Activated CD4-positive, alpha-beta memory T cell treated with anti-CD3 and anti-CD28 coated beads, Interleukin-2, amount 10 ng/mL, durations not matched to agents 7 days and 5 days (primary cell): Measurements from ENCODE around the gene PSMB3. TPM values are rescaled to one million over a fixed set of nuclear protein-coding genes. Genes with fewer than 3 reads are reported as not detected.

Experiments used
- CTCF ChIA-PET: fragments of 350-600 bp; sonication (Branson Sonifier 250); formaldehyde crosslinking; loops from one replicate; lab custom pipeline; 2021; ENCODE audit warnings: antibody characterized with exemption, inconsistent platforms; lab: Charles Lee
- POLR2A ChIA-PET: fragments of 350-600 bp; sonication (Branson Sonifier 250); formaldehyde crosslinking; loops from one replicate; lab custom pipeline; 2021; ENCODE audit warnings: antibody characterized with exemption; lab: Charles Lee
- DNase-seq: peaks from one replicate; pipeline ENCODE4 v3.0.0-alpha.2; 2020
- H3K27ac Mint-ChIP-seq: one replicate; pipeline ENCODE4 v1.8.0; 2021; ENCODE audit warnings: mild to moderate bottlenecking, mixed read lengths
- H3K27me3 Mint-ChIP-seq: one replicate; pipeline ENCODE4 v1.8.0; 2021; ENCODE audit warnings: mixed read lengths
- H3K36me3 Mint-ChIP-seq: one replicate; pipeline ENCODE4 v1.8.0; 2021; ENCODE audit warnings: low read depth, mixed read lengths
- H3K4me1 Mint-ChIP-seq: one replicate; pipeline ENCODE4 v1.8.0; 2021; ENCODE audit warnings: mixed read lengths
- H3K4me3 Mint-ChIP-seq: one replicate; pipeline ENCODE4 v1.8.0; 2021; ENCODE audit warnings: mild to moderate bottlenecking, mixed read lengths
- H3K9me3 Mint-ChIP-seq: one replicate; pipeline ENCODE4 v1.8.0; 2021; ENCODE audit warnings: mixed read lengths
- total RNA-seq, 2 experiments: library from RNA; stranded (reverse); gene quantifications; one replicate each; pipeline ENCODE4 v1.2.3, GENCODE V29; 2021

The PSMB3 gene
- total RNA-seq, 2 experiments from 2014 or later, result 241 to 242 TPM

DNA sequence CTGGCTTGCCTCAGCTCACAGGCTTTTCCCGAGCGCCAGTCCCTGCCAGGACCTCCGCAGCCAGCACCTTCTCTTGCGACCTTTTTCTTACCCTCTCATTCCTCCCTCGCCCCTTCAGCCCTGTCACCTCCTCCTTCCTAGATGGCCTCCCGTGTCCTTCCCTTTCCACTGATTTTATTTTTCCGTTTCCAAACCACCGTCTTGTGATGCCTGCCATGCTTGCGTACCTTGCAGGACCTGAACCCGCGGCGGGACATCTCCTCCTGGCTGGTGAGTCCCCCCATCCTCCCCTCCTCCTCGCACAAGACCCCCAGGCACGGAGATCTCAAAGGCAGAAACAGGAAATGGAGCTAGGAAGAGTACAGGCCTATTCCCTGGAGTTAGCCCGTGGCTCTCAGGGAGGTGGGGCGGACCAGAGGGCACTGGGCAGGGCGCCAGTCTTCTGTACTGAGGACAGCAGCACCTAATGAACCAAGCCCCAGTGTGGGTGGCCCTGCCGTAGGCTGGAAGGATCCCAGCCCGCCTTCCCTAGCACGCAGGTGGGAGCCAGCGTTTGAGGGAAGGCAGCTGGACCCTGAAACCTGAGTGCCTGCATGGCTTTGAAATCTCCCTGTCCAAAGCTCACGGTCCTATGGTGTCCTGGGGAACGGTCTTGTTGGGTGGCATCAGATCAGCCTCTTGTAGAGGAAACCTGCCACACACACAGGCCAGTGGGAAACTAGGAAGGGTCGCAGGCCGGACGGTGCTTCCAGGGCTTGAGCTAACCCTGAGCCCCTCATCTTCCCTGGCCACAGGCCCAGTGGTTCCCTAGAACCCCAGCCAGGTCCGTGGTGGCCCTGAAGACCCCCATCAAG lies 21.8 kb upstream of the PSMB3 start:
- ChIA-PET CTCF (interaction anchor here (0.6 to 2.6 kb wide), 7 partner anchors 12 to 173 kb away, joined by 3 to 18 read pairs (median 3); no protein-coding TSS in a partner anchor), POLR2A (interaction anchor here (0.6 to 4.8 kb wide), 13 partner anchors 8 to 172 kb away, joined by 3 to 52 read pairs (median 5); partner anchors contain the start of genes EPOP, MLLT6, PSMB3 and RPL23)
- Mint-ChIP-seq H3K27me3 (no peaks in the 10 kb centered on the region), H3K9me3 (no peaks in the 10 kb centered on the region), H3K27ac (peak overlapping the region; percentile 92), H3K4me1 (peaks cover 78% of the 10 kb centered on the region), H3K36me3 (peaks cover 38% of the 10 kb centered on the region), H3K4me3 (peak overlapping the region; percentile 99)
- DNase-seq, result no peak

DNA sequence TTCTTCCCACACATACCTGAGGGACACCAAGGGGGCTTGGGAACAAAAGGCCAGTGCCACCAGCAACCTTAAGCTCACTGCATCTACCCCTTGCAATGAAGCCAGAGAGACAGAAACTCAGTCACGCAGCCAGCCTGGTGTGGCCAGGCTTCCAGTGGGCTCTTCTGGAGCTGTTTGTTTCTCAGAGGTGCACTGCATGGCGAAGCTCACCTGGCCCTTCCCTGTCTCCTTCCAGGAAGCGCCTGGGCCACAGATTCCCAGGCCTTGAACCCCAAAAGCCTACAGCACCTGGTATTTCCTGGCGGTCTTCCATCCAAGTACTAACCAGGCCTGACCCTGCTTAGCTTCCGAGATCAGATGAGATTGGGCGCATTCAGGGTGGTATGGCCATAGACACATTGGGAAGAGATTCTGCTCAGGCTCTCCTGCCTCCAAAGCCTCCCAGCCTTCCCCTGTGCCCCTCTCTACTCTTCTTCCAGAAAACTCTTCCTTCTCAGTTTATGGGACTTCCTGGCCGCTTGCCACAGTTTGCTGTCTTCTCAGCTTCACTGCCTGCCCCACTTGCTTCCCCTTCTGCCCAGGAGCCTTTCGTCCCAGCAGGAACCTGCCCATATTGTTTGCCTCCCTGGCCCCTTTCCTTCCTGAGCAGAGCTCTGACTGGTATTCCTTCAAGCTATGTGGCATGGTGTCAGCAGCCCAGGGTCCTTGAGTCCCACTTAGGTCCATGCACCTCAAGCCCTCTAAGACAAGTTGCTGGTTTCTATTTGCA lies 20.8 kb upstream of the PSMB3 start:
- ChIA-PET CTCF (interaction anchor here (0.6 to 2.6 kb wide), 6 partner anchors 11 to 174 kb away, joined by 3 to 18 read pairs (median 4); no protein-coding TSS in a partner anchor), POLR2A (interaction anchor here (0.8 to 4.8 kb wide), 12 partner anchors 9 to 173 kb away, joined by 3 to 52 read pairs (median 6); partner anchors contain the start of genes EPOP, MLLT6 and RPL23)
- H3K36me3 Mint-ChIP-seq, result peaks cover 34% of the 10 kb centered on the region
- peak overlapping the region; percentile 73 for H3K27ac Mint-ChIP-seq
- peaks cover 72% of the 10 kb centered on the region for H3K4me1 Mint-ChIP-seq
- no peaks in the 10 kb centered on the region for H3K9me3 Mint-ChIP-seq
- no peaks in the 10 kb centered on the region for H3K27me3 Mint-ChIP-seq
- DNase-seq, result no peak
- H3K4me3 Mint-ChIP-seq, result peak overlapping the region; percentile 99

DNA sequence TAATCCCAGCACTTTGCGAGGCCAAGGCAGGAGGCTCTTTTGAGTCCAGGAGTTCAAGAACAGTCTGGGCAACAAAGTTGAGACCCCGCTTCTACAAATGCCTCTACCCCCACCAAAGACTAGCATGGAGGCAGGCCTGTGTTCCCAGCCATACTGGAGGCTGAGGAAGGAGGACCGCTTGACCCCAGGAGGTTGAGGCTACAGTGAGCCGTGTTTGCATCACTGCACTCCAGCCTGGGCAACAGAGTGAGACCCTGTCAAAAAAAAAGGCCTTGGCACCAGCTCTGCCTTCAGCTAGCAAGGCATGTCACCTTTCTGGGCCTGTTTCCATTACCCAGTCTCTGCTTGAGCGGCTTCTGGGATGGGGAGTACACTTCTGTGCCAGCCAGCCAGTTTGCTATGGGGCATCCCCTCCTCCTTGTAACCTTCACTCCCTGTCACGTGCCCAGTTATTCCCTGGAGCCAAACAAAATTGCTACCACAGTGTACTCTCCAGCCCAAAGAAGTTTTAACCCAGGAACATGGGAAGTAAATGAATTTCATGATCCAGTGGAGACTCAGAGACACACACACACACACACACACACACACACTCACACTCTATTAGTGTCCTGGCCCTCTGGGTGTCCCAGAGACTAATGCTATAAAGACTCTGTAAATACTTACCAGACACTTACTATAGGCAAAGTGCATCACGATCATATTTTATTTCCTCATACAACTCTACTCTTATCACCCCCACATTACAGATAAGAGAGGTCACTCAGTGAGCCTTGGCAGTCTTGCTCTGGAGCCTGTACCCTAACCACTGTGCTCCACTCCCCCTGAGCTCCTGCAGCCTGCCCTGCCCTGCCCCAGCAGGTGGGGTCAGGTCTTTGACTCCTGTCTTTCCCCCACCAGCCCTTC lies 19.9 kb upstream of the PSMB3 start:
- POLR2A ChIA-PET, result interaction anchor here (1.1 to 4.8 kb wide), 7 partner anchors 13 to 173 kb away, joined by 3 to 52 read pairs (median 10); partner anchors contain the start of genes EPOP, MLLT6 and RPL23
- Mint-ChIP-seq H3K9me3 (no peaks in the 10 kb centered on the region), H3K4me1 (peaks cover 63% of the 10 kb centered on the region), H3K27me3 (no peaks in the 10 kb centered on the region), H3K27ac (peak overlapping the region; percentile 73), H3K4me3 (peak overlapping the region; percentile 99), H3K36me3 (peaks cover 32% of the 10 kb centered on the region)
- CTCF ChIA-PET, result interaction anchor here (1.8 to 2.6 kb wide), 3 partner anchors 26 to 175 kb away, joined by 5 to 18 read pairs (median 9); no protein-coding TSS in a partner anchor
- DNase-seq, result no peak

DNA sequence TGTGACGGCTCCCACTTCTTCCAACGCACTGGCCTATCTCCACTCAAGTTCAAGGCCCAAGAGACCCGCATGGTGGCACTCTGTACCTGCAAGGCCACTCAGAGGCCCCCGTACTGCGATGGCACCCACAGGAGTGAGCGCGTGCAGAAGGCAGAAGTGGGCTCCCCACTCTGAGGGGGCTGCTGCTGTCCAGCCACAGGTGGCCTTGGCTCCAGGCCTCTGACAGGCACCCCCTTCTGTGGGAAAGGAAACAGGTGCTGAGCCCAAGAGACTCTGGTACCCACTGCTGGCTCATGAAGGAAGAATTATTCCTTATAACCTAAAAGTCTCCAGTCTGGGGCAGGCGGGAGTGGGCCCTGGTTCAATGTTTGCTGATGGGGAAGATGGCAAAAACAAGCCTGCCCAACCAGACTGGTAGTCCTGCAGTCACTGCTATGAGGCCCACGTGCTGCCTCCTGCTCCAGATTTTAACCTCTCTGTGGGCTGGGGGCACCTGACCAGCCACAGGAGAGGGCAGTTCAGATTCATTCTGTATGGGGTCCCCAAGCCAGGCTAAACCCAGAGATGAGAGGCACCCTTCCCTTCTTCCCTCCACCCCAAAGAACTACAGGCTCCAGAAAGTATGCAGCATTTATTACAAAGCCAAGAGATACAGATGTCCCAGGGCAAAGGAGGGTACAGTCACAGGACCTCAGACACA lies 19.1 kb upstream of the PSMB3 start:
- H3K27ac Mint-ChIP-seq, result peak overlapping the region; percentile 63
- CTCF ChIA-PET, result interaction anchor here (2.5 to 4.8 kb wide), 2 partner anchors 27 to 57 kb away, joined by 17 to 86 read pairs; partner anchors contain the start of gene EPOP
- no peak for DNase-seq
- peaks cover 24% of the 10 kb centered on the region for H3K36me3 Mint-ChIP-seq
- H3K27me3 Mint-ChIP-seq, result no peaks in the 10 kb centered on the region
- no peaks in the 10 kb centered on the region for H3K9me3 Mint-ChIP-seq
- POLR2A ChIA-PET, result interaction anchor here (3.4 kb wide), 1 partner anchor 58 kb away, joined by 15 read pairs; the partner anchor contains the start of gene EPOP
- H3K4me3 Mint-ChIP-seq, result peak overlapping the region; percentile 11
- peaks cover 55% of the 10 kb centered on the region for H3K4me1 Mint-ChIP-seq

DNA sequence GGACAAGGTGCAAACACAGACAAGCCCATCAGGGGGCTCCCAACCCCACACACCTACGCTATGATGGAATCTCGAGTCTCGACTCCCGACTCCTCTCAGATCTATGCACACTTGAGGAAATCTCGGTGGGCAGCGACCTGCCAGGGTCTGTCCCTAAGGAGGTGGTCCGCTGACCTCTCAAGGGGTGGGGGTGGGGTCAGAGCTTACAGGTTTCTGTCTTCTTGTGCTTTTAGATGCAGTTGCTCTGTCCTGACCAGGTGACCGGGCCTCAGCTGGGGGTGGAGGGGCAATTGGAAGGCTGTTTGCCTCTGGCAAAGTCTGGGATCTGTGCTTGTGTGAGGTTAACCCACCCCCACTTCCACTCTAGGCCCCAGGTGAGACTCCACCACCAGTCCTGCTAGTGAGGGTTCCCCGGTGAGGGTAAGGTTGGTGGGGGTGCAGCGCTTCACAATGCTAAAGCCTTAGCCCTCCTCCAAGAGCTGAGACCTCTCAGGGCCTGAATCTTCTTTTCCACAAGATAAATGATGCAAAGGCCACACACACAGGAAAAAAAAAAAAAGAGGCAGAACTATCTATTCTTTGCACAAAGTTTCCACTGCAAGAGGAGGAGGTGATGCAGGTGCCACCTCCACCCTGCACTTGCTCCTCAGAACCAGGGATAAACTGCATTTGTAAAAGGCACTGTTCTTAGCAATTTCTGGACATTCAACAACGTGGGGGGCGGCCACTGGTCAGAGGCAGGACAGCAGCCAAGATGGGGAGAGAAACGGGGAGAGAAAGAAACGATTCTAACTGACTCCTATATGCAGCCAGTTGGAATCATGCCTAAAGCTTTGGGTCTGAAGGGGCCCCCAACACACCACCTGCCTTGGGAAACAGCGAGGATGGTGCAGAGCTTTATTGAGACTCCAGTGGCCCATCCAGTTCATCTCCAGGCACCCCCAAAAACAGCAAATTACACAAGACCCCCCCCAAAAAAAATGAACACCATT lies 18.3 kb upstream of the PSMB3 start:
- Mint-ChIP-seq H3K4me3 (no peak overlapping the region), H3K9me3 (no peaks in the 10 kb centered on the region), H3K27ac (peak overlapping the region; percentile 28), H3K4me1 (peaks cover 46% of the 10 kb centered on the region), H3K27me3 (peaks cover 2% of the 10 kb centered on the region), H3K36me3 (peaks cover 16% of the 10 kb centered on the region)
- ChIA-PET POLR2A (interaction anchor here (0.7 to 3.4 kb wide), 6 partner anchors 18 to 65 kb away, joined by 3 to 22 read pairs (median 5); partner anchors contain the start of genes EPOP, MLLT6 and PSMB3), CTCF (interaction anchor here (0.6 to 4.8 kb wide), 24 partner anchors 10 to 887 kb away, joined by 3 to 86 read pairs (median 6); partner anchors contain the start of genes EPOP, MLLT6, PSMB3 and RPL23)
- DNase-seq, result no peak

DNA sequence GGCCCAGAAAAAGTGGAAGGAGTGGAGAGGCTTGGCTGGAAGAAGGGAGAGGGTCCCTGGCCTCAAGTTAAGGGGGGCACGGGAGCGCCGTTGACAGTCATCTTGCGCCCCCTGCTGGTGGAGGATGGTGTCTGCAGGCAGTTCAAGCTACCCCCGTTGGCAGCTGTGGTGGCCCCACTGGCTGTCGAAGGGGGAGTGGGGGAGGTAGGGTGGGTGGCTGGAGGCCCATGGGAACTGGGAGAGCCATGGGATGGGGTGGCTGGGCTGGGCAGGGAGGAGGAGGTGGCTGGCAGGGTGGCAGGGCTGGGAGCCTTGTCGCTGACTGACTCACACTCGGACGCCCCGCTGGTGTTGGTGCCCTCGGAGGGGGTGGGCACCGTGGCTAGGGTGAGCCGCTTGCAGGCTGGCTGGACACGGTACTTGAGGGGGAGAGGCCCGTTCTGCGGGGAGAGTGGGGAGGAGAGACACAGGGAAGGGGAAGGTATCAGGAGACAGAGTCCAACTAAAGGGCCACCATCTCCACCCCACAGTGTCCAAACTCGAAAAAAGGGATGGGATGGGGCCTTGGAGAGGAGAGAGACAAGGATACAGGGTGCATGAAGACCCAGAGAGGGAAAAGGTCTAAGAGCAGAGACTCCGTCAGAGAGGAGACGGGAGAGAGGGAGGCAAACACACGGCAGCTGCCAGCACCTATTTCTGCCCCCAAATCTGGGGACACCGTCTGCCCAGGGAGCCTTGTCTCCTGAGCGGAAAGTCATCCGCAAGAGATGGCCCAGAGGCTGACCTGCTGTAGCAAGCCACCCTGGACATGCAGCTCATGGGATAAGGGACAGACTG lies 17.2 kb upstream of the PSMB3 start:
- peaks cover 43% of the 10 kb centered on the region for H3K4me1 Mint-ChIP-seq
- H3K9me3 Mint-ChIP-seq, result no peaks in the 10 kb centered on the region
- POLR2A ChIA-PET, result interaction anchor here (0.7 to 3.4 kb wide), 7 partner anchors 13 to 66 kb away, joined by 3 to 22 read pairs (median 6); partner anchors contain the start of genes EPOP, MLLT6 and PSMB3
- H3K4me3 Mint-ChIP-seq, result no peak overlapping the region
- H3K27me3 Mint-ChIP-seq, result peaks cover 3% of the 10 kb centered on the region
- no peak overlapping the region for H3K27ac Mint-ChIP-seq
- peaks cover 13% of the 10 kb centered on the region for H3K36me3 Mint-ChIP-seq
- DNase-seq, result peak; percentile 74
- CTCF ChIA-PET, result interaction anchor here (0.5 to 4.8 kb wide), 32 partner anchors 8 to 888 kb away, joined by 3 to 86 read pairs (median 4); partner anchors contain the start of genes EPOP, MLLT6, PSMB3 and RPL19

DNA sequence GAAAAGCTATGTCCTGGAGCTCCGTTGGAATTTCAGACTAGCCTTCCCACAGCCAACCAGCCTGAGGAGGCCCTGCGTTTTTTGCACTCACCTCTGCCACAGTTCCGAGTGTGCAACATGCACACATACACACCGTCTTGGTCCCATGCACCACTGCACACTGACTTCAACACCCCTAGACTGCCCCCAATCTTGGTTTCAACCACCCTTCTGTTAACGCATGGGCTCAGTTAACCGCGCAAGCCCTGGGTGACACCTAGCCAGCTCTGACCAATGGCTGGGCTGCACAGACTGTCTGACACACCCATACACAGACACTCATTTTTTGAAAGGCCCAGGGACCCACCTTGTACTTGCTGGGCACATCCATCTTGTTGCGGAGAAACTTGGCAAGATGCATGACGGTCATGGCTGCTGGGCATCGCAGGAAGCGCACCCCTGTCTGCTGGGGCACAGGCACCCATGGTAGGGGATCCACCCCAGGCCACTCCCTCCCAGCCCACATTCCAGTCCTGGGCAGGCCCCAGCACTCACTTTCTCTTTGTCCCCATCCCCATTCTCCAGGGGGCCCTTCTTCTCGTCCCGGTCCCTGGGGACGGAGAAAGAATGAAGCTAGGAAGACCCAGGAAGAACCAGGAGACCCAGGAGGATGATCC lies 14.4 kb upstream of the PSMB3 start:
- Mint-ChIP-seq H3K36me3 (peaks cover 3% of the 10 kb centered on the region), H3K9me3 (no peaks in the 10 kb centered on the region), H3K27ac (no peak overlapping the region), H3K27me3 (peaks cover 5% of the 10 kb centered on the region), H3K4me3 (no peak overlapping the region), H3K4me1 (peaks cover 28% of the 10 kb centered on the region)
- no peak for DNase-seq
- POLR2A ChIA-PET, result interaction anchor here (1.4 kb wide), 1 partner anchor 10 kb away, joined by 6 read pairs; no protein-coding TSS in a partner anchor
- CTCF ChIA-PET, result interaction anchor here (0.6 to 4.8 kb wide), 4 partner anchors 11 to 1351 kb away, joined by 3 to 86 read pairs (median 4); partner anchors contain the start of gene EPOP

DNA sequence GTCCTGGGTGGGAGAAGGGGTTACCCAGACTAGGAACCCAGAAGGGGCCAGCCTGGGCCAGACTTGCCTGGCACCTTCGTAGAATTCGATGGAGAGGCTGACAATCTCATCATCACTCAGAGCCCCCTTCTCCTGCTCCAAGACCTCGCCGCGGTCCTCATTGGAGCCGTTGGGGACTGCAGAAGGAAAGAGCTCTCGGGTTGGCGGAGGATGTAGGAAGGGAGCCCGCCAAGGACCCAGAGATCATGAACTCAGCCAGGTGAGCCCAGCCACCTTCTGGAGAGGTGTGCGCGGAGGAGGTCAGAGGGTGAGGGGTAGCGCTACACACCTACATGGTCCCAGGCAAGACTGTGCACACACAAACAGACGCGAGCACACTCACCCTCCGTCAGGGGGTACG lies 13.9 kb upstream of the PSMB3 start:
- H3K36me3 Mint-ChIP-seq, result peaks cover under 1% of the 10 kb centered on the region
- DNase-seq, result no peak
- ChIA-PET POLR2A (no interaction called here), CTCF (interaction anchor here (0.8 kb wide), 1 partner anchor 20 kb away, joined by 4 read pairs; no protein-coding TSS in a partner anchor)
- H3K27me3 Mint-ChIP-seq, result peaks cover 5% of the 10 kb centered on the region
- H3K4me3 Mint-ChIP-seq, result no peak overlapping the region
- no peak overlapping the region for H3K27ac Mint-ChIP-seq
- H3K9me3 Mint-ChIP-seq, result no peaks in the 10 kb centered on the region
- peaks cover 27% of the 10 kb centered on the region for H3K4me1 Mint-ChIP-seq

DNA sequence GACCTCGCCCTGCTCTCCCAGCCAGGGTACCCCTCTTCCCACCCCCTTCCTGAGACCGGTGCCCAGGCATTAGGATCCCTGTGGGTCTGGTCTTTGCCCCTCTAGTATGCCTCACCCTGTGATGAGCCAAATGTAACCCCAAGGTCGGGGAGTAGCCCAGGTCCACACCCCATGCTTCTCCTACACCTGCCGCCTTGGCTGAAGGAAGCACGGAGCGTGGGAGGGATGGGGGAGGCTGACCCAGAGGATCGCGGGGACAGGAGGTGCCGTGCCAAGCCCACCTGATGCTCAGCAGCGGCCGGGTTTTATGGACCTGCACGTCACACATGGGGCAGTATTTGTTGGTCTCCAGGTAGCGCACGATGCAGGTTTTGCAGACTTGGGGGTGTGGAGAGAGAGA lies 13.2 kb upstream of the PSMB3 start:
- CTCF ChIA-PET, result no interaction called here
- Mint-ChIP-seq H3K27me3 (peaks cover 5% of the 10 kb centered on the region), H3K4me1 (peaks cover 22% of the 10 kb centered on the region), H3K9me3 (no peaks in the 10 kb centered on the region), H3K27ac (no peak overlapping the region), H3K36me3 (no peaks in the 10 kb centered on the region), H3K4me3 (no peak overlapping the region)
- DNase-seq, result no peak
- POLR2A ChIA-PET, result no interaction called here
